ENCODE results near the gene ASB11.

ASB11 gene

DNA sequence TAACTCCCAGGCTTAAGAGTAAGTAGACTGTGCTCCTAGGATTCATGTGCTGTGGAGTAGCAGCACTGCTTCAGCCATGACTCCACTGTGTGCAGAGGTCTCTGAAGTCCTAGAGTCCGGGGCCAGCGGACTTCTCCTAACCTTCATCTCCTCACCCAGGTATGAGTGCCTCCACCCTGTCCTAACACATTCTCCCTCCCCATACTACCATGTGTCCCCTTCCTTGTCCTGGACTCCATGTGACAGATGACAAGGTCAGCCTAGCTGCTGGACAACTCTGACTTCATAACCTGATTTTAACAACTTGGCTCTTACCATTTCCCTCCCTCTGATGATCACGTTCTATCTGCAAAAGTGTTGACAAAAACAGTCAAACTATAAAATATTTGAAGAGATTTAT lies 16.7 kb downstream of the ASB11 start:
- no peaks in the 10 kb centered on the region for H3K36me3 ChIP-seq (ENCODE audit: insufficient read depth, low read length)
- H3K4me1 ChIP-seq (ENCODE audit: insufficient read depth, low read length): no peaks in the 10 kb centered on the region
- no peak for TF ChIP-seq EZH2 (IDR thresholded peaks at IDR 0.05; ENCODE audit: borderline replicate concordance, low read depth, low read length, severe bottlenecking)
- TF ChIP-seq, protein P1, sequence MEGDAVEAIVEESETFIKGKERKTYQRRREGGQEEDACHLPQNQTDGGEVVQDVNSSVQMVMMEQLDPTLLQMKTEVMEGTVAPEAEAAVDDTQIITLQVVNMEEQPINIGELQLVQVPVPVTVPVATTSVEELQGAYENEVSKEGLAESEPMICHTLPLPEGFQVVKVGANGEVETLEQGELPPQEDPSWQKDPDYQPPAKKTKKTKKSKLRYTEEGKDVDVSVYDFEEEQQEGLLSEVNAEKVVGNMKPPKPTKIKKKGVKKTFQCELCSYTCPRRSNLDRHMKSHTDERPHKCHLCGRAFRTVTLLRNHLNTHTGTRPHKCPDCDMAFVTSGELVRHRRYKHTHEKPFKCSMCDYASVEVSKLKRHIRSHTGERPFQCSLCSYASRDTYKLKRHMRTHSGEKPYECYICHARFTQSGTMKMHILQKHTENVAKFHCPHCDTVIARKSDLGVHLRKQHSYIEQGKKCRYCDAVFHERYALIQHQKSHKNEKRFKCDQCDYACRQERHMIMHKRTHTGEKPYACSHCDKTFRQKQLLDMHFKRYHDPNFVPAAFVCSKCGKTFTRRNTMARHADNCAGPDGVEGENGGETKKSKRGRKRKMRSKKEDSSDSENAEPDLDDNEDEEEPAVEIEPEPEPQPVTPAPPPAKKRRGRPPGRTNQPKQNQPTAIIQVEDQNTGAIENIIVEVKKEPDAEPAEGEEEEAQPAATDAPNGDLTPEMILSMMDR (IDR thresholded peaks at IDR 0.05; ENCODE audit: borderline replicate concordance, extremely low read depth, low read length, poor library complexity, severe bottlenecking): no peak
- H3K27me3 ChIP-seq (ENCODE audit: insufficient read depth, low read length, poor library complexity): no peaks in the 10 kb centered on the region
- no peak overlapping the region for H2AFZ ChIP-seq (ENCODE audit: low read depth, low read length)
- no peak for ATAC-seq (ENCODE audit: insufficient read depth, low read depth)
- H4K20me1 ChIP-seq (ENCODE audit: insufficient read depth, low read length): no peaks in the 10 kb centered on the region
- H3K27ac ChIP-seq (ENCODE audit: low read length): no peak overlapping the region
- no peaks in the 10 kb centered on the region for H3K79me2 ChIP-seq (ENCODE audit: insufficient read depth, low read length)
- no peaks in the 10 kb centered on the region for H3K9me3 ChIP-seq (ENCODE audit: insufficient read depth, low read length, severe bottlenecking)
- no peak for DNase-seq
- no peak overlapping the region for H3K4me2 ChIP-seq (ENCODE audit: insufficient read depth, low read length)
- H3K4me3 ChIP-seq (ENCODE audit: low read depth in 1 of 2, low read length in 2 of 2): no peak overlapping the region
- H3K9ac ChIP-seq (ENCODE audit: low read depth, low read length): no peak overlapping the region

DNA sequence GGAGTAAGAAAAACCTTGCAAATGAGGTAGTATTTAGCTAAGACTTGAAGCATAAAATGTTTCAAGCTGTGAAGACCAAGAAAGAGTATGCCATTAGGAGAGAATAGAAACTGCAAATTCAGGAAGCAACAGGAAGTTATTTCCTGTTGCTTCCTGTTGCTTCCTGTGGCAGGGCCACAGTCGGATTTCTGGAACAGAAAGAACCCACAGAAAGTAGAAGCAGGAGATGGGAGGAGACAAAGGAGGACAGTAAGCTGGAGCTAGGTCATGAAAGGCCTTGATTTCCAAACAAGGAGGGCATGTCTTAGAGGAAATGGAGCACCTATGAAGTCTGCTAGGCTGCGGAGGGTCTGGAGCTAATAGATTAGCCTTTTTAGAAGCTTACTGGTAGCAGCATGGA lies 17.2 kb downstream of the ASB11 start:
- Histone ChIP-seq H4K20me1 (ENCODE audit: insufficient read depth, low read length) (no peaks in the 10 kb centered on the region), H3K27me3 (ENCODE audit: insufficient read depth, low read length, poor library complexity) (no peaks in the 10 kb centered on the region), H3K36me3 (ENCODE audit: insufficient read depth, low read length) (no peaks in the 10 kb centered on the region), H3K9me3 (ENCODE audit: insufficient read depth, low read length, severe bottlenecking) (no peaks in the 10 kb centered on the region), H3K4me3 (ENCODE audit: low read depth in 1 of 2, low read length in 2 of 2) (no peak overlapping the region), H3K27ac (ENCODE audit: low read length) (no peak overlapping the region), H3K9ac (ENCODE audit: low read depth, low read length) (no peak overlapping the region), H2AFZ (ENCODE audit: low read depth, low read length) (no peak overlapping the region), H3K79me2 (ENCODE audit: insufficient read depth, low read length) (no peaks in the 10 kb centered on the region), H3K4me2 (ENCODE audit: insufficient read depth, low read length) (no peak overlapping the region), H3K4me1 (ENCODE audit: insufficient read depth, low read length) (no peaks in the 10 kb centered on the region)
- DNase-seq: no peak
- ATAC-seq (ENCODE audit: insufficient read depth, low read depth): no peak
- TF ChIP-seq, protein P1 (IDR thresholded peaks at IDR 0.05; ENCODE audit: borderline replicate concordance, extremely low read depth, low read length, poor library complexity, severe bottlenecking): no peak
- TF ChIP-seq EZH2 (IDR thresholded peaks at IDR 0.05; ENCODE audit: borderline replicate concordance, low read depth, low read length, severe bottlenecking): no peak

DNA sequence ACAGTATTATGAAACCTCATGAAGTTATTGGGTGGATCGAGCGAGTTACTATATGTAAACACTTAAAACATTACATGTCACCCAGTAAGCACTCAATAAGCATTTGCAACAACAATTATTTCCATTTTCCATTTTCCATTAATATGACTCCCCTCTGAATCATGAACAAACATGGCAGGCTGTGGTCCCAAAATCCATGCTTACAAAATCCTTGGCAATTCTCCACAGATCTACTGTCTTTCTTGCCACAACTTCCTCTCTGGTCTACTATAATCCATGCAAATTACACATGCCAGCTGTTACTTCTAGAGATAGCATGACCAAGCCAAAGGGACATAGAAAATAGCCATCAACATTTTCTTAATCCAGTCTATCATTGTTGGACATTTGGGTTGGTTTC lies 22.0 kb downstream of the ASB11 start:
- Histone ChIP-seq H3K9me3 (ENCODE audit: insufficient read depth, low read length, severe bottlenecking) (no peaks in the 10 kb centered on the region), H3K27ac (ENCODE audit: low read length) (no peak overlapping the region), H3K9ac (ENCODE audit: low read depth, low read length) (no peak overlapping the region), H3K27me3 (ENCODE audit: insufficient read depth, low read length, poor library complexity) (no peaks in the 10 kb centered on the region), H2AFZ (ENCODE audit: low read depth, low read length) (no peak overlapping the region), H3K4me1 (ENCODE audit: insufficient read depth, low read length) (no peaks in the 10 kb centered on the region), H3K4me3 (ENCODE audit: low read depth in 1 of 2, low read length in 2 of 2) (no peak overlapping the region), H4K20me1 (ENCODE audit: insufficient read depth, low read length) (no peaks in the 10 kb centered on the region), H3K4me2 (ENCODE audit: insufficient read depth, low read length) (no peak overlapping the region), H3K79me2 (ENCODE audit: insufficient read depth, low read length) (no peaks in the 10 kb centered on the region), H3K36me3 (ENCODE audit: insufficient read depth, low read length) (no peaks in the 10 kb centered on the region)
- DNase-seq: no peak
- ATAC-seq (ENCODE audit: insufficient read depth, low read depth): no peak
- TF ChIP-seq, protein P1 (IDR thresholded peaks at IDR 0.05; ENCODE audit: borderline replicate concordance, extremely low read depth, low read length, poor library complexity, severe bottlenecking): no peak
- TF ChIP-seq EZH2 (IDR thresholded peaks at IDR 0.05; ENCODE audit: borderline replicate concordance, low read depth, low read length, severe bottlenecking): no peak

DNA sequence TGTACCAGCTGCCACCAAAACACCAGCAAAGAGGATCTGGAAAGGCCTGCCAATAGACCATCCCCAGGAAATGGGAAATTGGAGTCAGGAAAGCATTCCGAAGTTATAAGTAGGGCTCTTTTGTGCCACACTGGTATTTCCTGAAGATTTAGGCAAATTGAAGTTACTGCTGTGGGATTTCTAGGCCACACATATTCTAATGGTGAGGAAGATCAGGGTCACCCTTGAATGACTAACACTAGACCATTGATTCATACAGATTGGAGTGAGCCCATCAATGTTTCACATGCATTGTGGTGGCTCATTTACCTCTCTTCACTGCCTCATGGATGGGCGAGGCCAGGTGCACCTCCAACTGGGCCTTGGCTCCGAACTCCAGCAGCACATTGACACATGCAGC lies 22.6 kb downstream of the ASB11 start:
- TF ChIP-seq, protein P1 (IDR thresholded peaks at IDR 0.05; ENCODE audit: borderline replicate concordance, extremely low read depth, low read length, poor library complexity, severe bottlenecking): no peak
- no peak for TF ChIP-seq EZH2 (IDR thresholded peaks at IDR 0.05; ENCODE audit: borderline replicate concordance, low read depth, low read length, severe bottlenecking)
- Histone ChIP-seq H3K9ac (ENCODE audit: low read depth, low read length) (no peak overlapping the region), H3K4me3 (ENCODE audit: low read depth in 1 of 2, low read length in 2 of 2) (no peak overlapping the region), H4K20me1 (ENCODE audit: insufficient read depth, low read length) (no peaks in the 10 kb centered on the region), H3K4me1 (ENCODE audit: insufficient read depth, low read length) (no peaks in the 10 kb centered on the region), H3K36me3 (ENCODE audit: insufficient read depth, low read length) (no peaks in the 10 kb centered on the region), H3K4me2 (ENCODE audit: insufficient read depth, low read length) (no peak overlapping the region), H2AFZ (ENCODE audit: low read depth, low read length) (no peak overlapping the region), H3K27me3 (ENCODE audit: insufficient read depth, low read length, poor library complexity) (no peaks in the 10 kb centered on the region), H3K27ac (ENCODE audit: low read length) (no peak overlapping the region), H3K79me2 (ENCODE audit: insufficient read depth, low read length) (no peaks in the 10 kb centered on the region), H3K9me3 (ENCODE audit: insufficient read depth, low read length, severe bottlenecking) (no peaks in the 10 kb centered on the region)
- ATAC-seq (ENCODE audit: insufficient read depth, low read depth) (no peak), DNase-seq (no peak)
